K562 (cell line): ENCODE results near the gene MAB21L2. TPM values are rescaled to one million over a fixed set of nuclear protein-coding genes. Genes with fewer than 3 reads are reported as not detected.

Experiments used
- C11orf30 ChIP-seq: fragments of 450-650 bp; IDR thresholded peaks from 2 replicates; pipeline ENCODE4 v1.6.1; 2016; ENCODE audit warnings: low read depth, mild to moderate bottlenecking
- EP300 ChIP-seq: IDR thresholded peaks from 2 replicates; pipeline ENCODE4 v1.6.1; 2012; ENCODE audit warnings: low read length, improper control_type of control experiment
- FOXP4 ChIP-seq: sonication (generic); formaldehyde crosslinking; IDR thresholded peaks from 2 replicates; pipeline ENCODE4 v1.8.0; 2022; ENCODE audit warnings: mild to moderate bottlenecking, missing genetic modification reagents, borderline replicate concordance
- JUNB ChIP-seq: fragments of 450-650 bp; formaldehyde crosslinking; conservative IDR thresholded peaks from 2 replicates; pipeline ENCODE4 v1.4.0; 2020; ENCODE audit warnings: mild to moderate bottlenecking
- L3MBTL2 ChIP-seq: fragments of 450-650 bp; IDR thresholded peaks from 2 replicates; pipeline ENCODE4 v1.6.1; 2016; ENCODE audit warnings: mild to moderate bottlenecking, moderate library complexity
- MCM7 ChIP-seq, 2 experiments: fragments of 450-650 bp; IDR thresholded peaks; 2 replicates each; pipeline ENCODE4 v1.6.1; 2016 to 2018
- MEF2A ChIP-seq: IDR thresholded peaks from 2 replicates; pipeline ENCODE4 v1.6.1; 2011; ENCODE audit warnings: low read depth, mild to moderate bottlenecking, low read length, moderate library complexity; ENCODE audit not compliant: control insufficient read depth
- RHOXF2B ChIP-seq: fragments of 250-450 bp; sonication (Bioruptor Pico); conservative IDR thresholded peaks from 2 replicates; pipeline ENCODE4 v1.5.1; 2021
- SMARCE1 ChIP-seq: fragments of 450-650 bp; IDR thresholded peaks from 2 replicates; pipeline ENCODE4 v1.7.1; 2016; ENCODE audit warnings: mild to moderate bottlenecking
- SOX6 ChIP-seq: fragments of 450-650 bp; IDR thresholded peaks from 2 replicates; pipeline ENCODE4 v1.6.1; 2014; ENCODE audit warnings: mild to moderate bottlenecking
- SRF ChIP-seq, 2 experiments: fragments of 250-450, 450-650 bp in 1 of 2; sonication (Bioruptor Pico) in 1 of 2; sonication (generic) in 1 of 2; formaldehyde crosslinking; IDR thresholded peaks; 2 replicates each; pipeline versions ENCODE4 v1.5.0 to v1.5.1; 2020 to 2022; ENCODE audit warnings: mild to moderate bottlenecking in 1 of 2, missing genetic modification reagents in 1 of 2
- STAT5A ChIP-seq: IDR thresholded peaks from 2 replicates; pipeline ENCODE4 v1.6.1; 2012; ENCODE audit warnings: low read length, inconsistent platforms, borderline replicate concordance
- WHSC1 ChIP-seq: IDR thresholded peaks from one replicate; pipeline ENCODE4 v1.6.1; 2012; ENCODE audit warnings: low read length, control low read depth, inconsistent platforms
- ZBTB17 ChIP-seq: fragments of 450-650 bp; formaldehyde crosslinking; IDR thresholded peaks from 2 replicates; pipeline ENCODE4 v1.4.0; 2020; ENCODE audit warnings: mild to moderate bottlenecking
- polyA plus RNA-seq, 8 experiments: library from polyadenylated mRNA; depleted of rRNA in 4 of 8; stranded (reverse) in 5 of 8; unstranded in 3 of 8; fragments of >200 nt; fragmentation: Nextera tagmentation in 2 of 8; fragmentation: Illumina TruSeq in 1 of 8; extraction: Ambion mirVana in 2 of 8; extraction: Trizol in 1 of 8; gene quantifications; 2 replicates each; pipeline versions ENCODE4 v1.2.1 to v1.2.3, GENCODE V29; 2011 to 2014; ENCODE audit warnings: inconsistent platforms in 1 of 8, missing spikeins in 1 of 8
- total RNA-seq, 7 experiments: library from RNA; depleted of rRNA in 6 of 7; stranded (reverse); fragments of >200 nt in 6 of 7; fragmentation: Illumina TruSeq in 2 of 7; extraction: Trizol in 2 of 7; gene quantifications; 2 replicates each; pipeline versions ENCODE4 v1.2.1 to v1.2.3, GENCODE V29; 2011 to 2021; ENCODE audit warnings: low replicate concordance in 1 of 7

MAB21L2 gene
- total and polyA plus RNA-seq, 9 of the 15 experiments (the other 6 are each of a cell fraction or from before 2014, with no cell fraction given) = not detected

- TF ChIP-seq FOXP4 (CRISPR knock-in tag) = no peak
- TF ChIP-seq L3MBTL2 = no peak
- no peak for TF ChIP-seq WHSC1
- TF ChIP-seq C11orf30 = peak; percentile 68
- TF ChIP-seq JUNB (CRISPR knock-in tag) = no peak
- peak; percentile 63; the same call in 1 of the 2 replicates for TF ChIP-seq EP300
- peak; percentile 48; the same call in 1 of the 2 replicates for TF ChIP-seq MEF2A
- TF ChIP-seq ZBTB17 = no peak
- TF ChIP-seq STAT5A = peak; percentile 61
- peak in 1 of 2 experiments; percentile 47; a peak in 1 of 4 replicates for TF ChIP-seq SRF (CRISPR knock-in tag; IDR thresholded peaks at IDR 0.05)
- TF ChIP-seq MCM7 (IDR thresholded peaks at IDR 0.05) = no peak
- no peak for TF ChIP-seq RHOXF2B (CRISPR knock-in tag)
- TF ChIP-seq SOX6 = peak; percentile 25; the same call in 1 of the 2 replicates
- TF ChIP-seq SMARCE1 = peak; percentile 57
Observed at GRCh38 chr4:150540959-150541360, 41.0 kb upstream of the MAB21L2 start (continued).
